Astrocyte (in vitro differentiated cells and primary cell): ENCODE data around the gene OR2G2. TPM values are rescaled to one million over a fixed set of nuclear protein-coding genes. Genes with fewer than 3 reads are reported as not detected.
A peak's percentile ranks its signal among the peaks of the same experiment; 100 is the strongest.

Experiments used
- DNase-seq: peaks from one replicate; pipeline ENCODE4 v3.0.0-alpha.2; 2010; ENCODE audit warnings: low read depth
- FAIRE-seq: peaks from 2 replicates; lab custom pipeline; 2011; peaks lifted over from hg19 to GRCh38; lab: Jason Lieb, UNC
- H2AFZ ChIP-seq: 2 replicates; pipeline ENCODE4 v1.6.0; 2012; ENCODE audit warnings: low read depth, low read length, inconsistent platforms
- H3K27ac ChIP-seq: 2 replicates; pipeline ENCODE4 v1.5.1; 2011; ENCODE audit warnings: low read depth, low read length, inconsistent platforms
- H3K27me3 ChIP-seq: 2 replicates; pipeline ENCODE4 v1.6.0; 2011; ENCODE audit warnings: low read length, inconsistent platforms; ENCODE audit not compliant: insufficient read depth
- H3K36me3 ChIP-seq: 2 replicates; pipeline ENCODE4 v1.5.1; 2011; ENCODE audit warnings: low read length, inconsistent platforms; ENCODE audit not compliant: insufficient read depth
- H3K4me1 ChIP-seq: 2 replicates; pipeline ENCODE4 v1.5.1; 2011; ENCODE audit warnings: low read length, inconsistent platforms; ENCODE audit not compliant: insufficient read depth
- H3K4me2 ChIP-seq: 2 replicates; pipeline ENCODE4 v1.6.0; 2012; ENCODE audit warnings: low read length, inconsistent platforms
- H3K4me3 ChIP-seq: 2 replicates; pipeline ENCODE4 v1.5.1; 2011; ENCODE audit warnings: low read depth, mild to moderate bottlenecking, low read length, inconsistent platforms; ENCODE audit not compliant: insufficient read depth
- H3K79me2 ChIP-seq: 2 replicates; pipeline ENCODE4 v1.6.0; 2012; ENCODE audit warnings: mild to moderate bottlenecking, low read length, inconsistent platforms; ENCODE audit not compliant: insufficient read depth
- H3K9ac ChIP-seq: 2 replicates; pipeline ENCODE4 v1.6.0; 2012; ENCODE audit warnings: mild to moderate bottlenecking, low read length, inconsistent platforms
- H3K9me3 ChIP-seq: 2 replicates; pipeline ENCODE4 v1.5.1; 2012; ENCODE audit warnings: low read depth, mild to moderate bottlenecking, low read length, inconsistent platforms; ENCODE audit not compliant: insufficient read depth
- H4K20me1 ChIP-seq: 2 replicates; pipeline ENCODE4 v1.6.0; 2012; ENCODE audit warnings: low read length, inconsistent platforms; ENCODE audit not compliant: insufficient read depth
- H3K27ac Mint-ChIP-seq: one replicate; pipeline ENCODE4 v1.8.0; 2021; ENCODE audit warnings: mild to moderate bottlenecking, mixed read lengths; ENCODE audit not compliant: unreplicated experiment
- H3K27me3 Mint-ChIP-seq: one replicate; pipeline ENCODE4 v1.8.0; 2021; ENCODE audit warnings: low read depth, mixed read lengths; ENCODE audit not compliant: unreplicated experiment
- H3K36me3 Mint-ChIP-seq: one replicate; pipeline ENCODE4 v1.8.0; 2021; ENCODE audit warnings: low read depth, mixed read lengths; ENCODE audit not compliant: unreplicated experiment
- H3K4me1 Mint-ChIP-seq: one replicate; pipeline ENCODE4 v1.8.0; 2021; ENCODE audit warnings: low read depth, mixed read lengths; ENCODE audit not compliant: unreplicated experiment
- H3K4me3 Mint-ChIP-seq: one replicate; pipeline ENCODE4 v1.8.0; 2021; ENCODE audit warnings: mild to moderate bottlenecking, moderate library complexity, mixed read lengths; ENCODE audit not compliant: unreplicated experiment
- H3K9me3 Mint-ChIP-seq: one replicate; pipeline ENCODE4 v1.8.0; 2021; ENCODE audit warnings: mild to moderate bottlenecking, mixed read lengths; ENCODE audit not compliant: unreplicated experiment
- CTCF ChIP-seq: IDR thresholded peaks from 2 replicates; pipeline ENCODE4 v1.5.1; 2011; ENCODE audit warnings: low read depth, mild to moderate bottlenecking, inconsistent platforms, low read length, moderate library complexity; ENCODE audit not compliant: insufficient read depth
- EZH2 ChIP-seq: IDR thresholded peaks from 2 replicates; pipeline ENCODE4 v1.6.1; 2012; ENCODE audit warnings: mild to moderate bottlenecking, low read length, inconsistent platforms; ENCODE audit not compliant: insufficient read depth
- total RNA-seq: library from RNA; stranded (reverse); gene quantifications from 2 replicates; pipeline ENCODE4 v1.2.1, GENCODE V29; 2021

The OR2G2 gene
- total RNA-seq, 1 donor from 2014 or later: not detected

- Histone ChIP-seq H3K79me2 (no peaks in the 10 kb centered on the region), H3K4me3 (no peak overlapping the region), H3K27ac (no peak overlapping the region), H3K4me2 (no peak overlapping the region), H3K4me1 (no peaks in the 10 kb centered on the region), H3K9ac (no peak overlapping the region), H3K9me3 (peaks cover 7% of the 10 kb centered on the region), H4K20me1 (no peaks in the 10 kb centered on the region), H2AFZ (no peak overlapping the region), H3K27me3 (no peaks in the 10 kb centered on the region), H3K36me3 (no peaks in the 10 kb centered on the region)
- TF ChIP-seq EZH2: no peak
- TF ChIP-seq CTCF: no peak
- DNase-seq (no peak), FAIRE-seq (no peak)
- Mint-ChIP-seq H3K9me3 (peaks cover 7% of the 10 kb centered on the region), H3K27me3 (no peaks in the 10 kb centered on the region), H3K4me1 (peaks cover 14% of the 10 kb centered on the region), H3K36me3 (no peaks in the 10 kb centered on the region), H3K4me3 (no peak overlapping the region), H3K27ac (no peak overlapping the region)
These were observed 13.9 kb upstream of the OR2G2 start for GRCh38 chr1:247574236-247574635.

GRCh38 chr1:247574664-247575063 lies 13.5 kb upstream of the OR2G2 start:
- Histone ChIP-seq H3K4me1 (no peaks in the 10 kb centered on the region), H3K9ac (no peak overlapping the region), H3K79me2 (no peaks in the 10 kb centered on the region), H3K4me3 (no peak overlapping the region), H2AFZ (no peak overlapping the region), H3K36me3 (no peaks in the 10 kb centered on the region), H3K27me3 (no peaks in the 10 kb centered on the region), H3K27ac (no peak overlapping the region), H3K9me3 (peaks cover 9% of the 10 kb centered on the region), H4K20me1 (no peaks in the 10 kb centered on the region), H3K4me2 (no peak overlapping the region)
- Mint-ChIP-seq H3K27ac (no peak overlapping the region), H3K4me3 (no peak overlapping the region), H3K4me1 (peaks cover 14% of the 10 kb centered on the region), H3K27me3 (no peaks in the 10 kb centered on the region), H3K36me3 (no peaks in the 10 kb centered on the region), H3K9me3 (peaks cover 5% of the 10 kb centered on the region)
- TF ChIP-seq EZH2 (no peak), CTCF (no peak)
- no peak for DNase-seq
- no peak for FAIRE-seq

GRCh38 chr1:247576514-247576913 lies 11.6 kb upstream of the OR2G2 start:
- H3K27me3 Mint-ChIP-seq: no peaks in the 10 kb centered on the region

More at GRCh38 chr1:247576514-247576913, 11.6 kb upstream of the OR2G2 start:
- TF ChIP-seq CTCF (peak; percentile 16), EZH2 (no peak)
- peaks cover 14% of the 10 kb centered on the region for H3K4me1 Mint-ChIP-seq
- Histone ChIP-seq H3K27me3 (no peaks in the 10 kb centered on the region), H3K4me2 (no peak overlapping the region), H2AFZ (no peak overlapping the region), H3K36me3 (no peaks in the 10 kb centered on the region), H3K9me3 (peaks cover 9% of the 10 kb centered on the region), H3K4me1 (no peaks in the 10 kb centered on the region), H3K79me2 (no peaks in the 10 kb centered on the region), H3K9ac (no peak overlapping the region), H3K4me3 (no peak overlapping the region), H4K20me1 (no peaks in the 10 kb centered on the region), H3K27ac (no peak overlapping the region)
- H3K9me3 Mint-ChIP-seq: no peaks in the 10 kb centered on the region
- H3K27ac Mint-ChIP-seq: no peak overlapping the region
- no peak for FAIRE-seq
- no peak for DNase-seq
- no peaks in the 10 kb centered on the region for H3K36me3 Mint-ChIP-seq
- H3K4me3 Mint-ChIP-seq: no peak overlapping the region
